DOHH2 (cell line): ENCODE measurements around the gene PPP1CC.

Experiments
- CTCF ChIP-seq: fragments of 200-600 bp; sonication (generic); IDR thresholded peaks from one replicate; pipeline ENCODE4 v1.5.1; 2014; ENCODE audit warnings: antibody characterized with exemption, mild to moderate bottlenecking, low read depth, low read length; ENCODE audit not compliant: poor library complexity, severe bottlenecking
- EZH2phosphoT487 ChIP-seq: fragments of 200-600 bp; sonication (generic); IDR thresholded peaks from 2 replicates; pipeline ENCODE4 v1.6.1; 2017; ENCODE audit warnings: borderline replicate concordance, mild to moderate bottlenecking, antibody characterized with exemption, low read length, moderate library complexity, mixed read lengths

- TF ChIP-seq CTCF = no peak
- TF ChIP-seq EZH2phosphoT487 = no peak
Measured at GRCh38 chr12:110684312-110684836, 58.3 kb downstream of the PPP1CC start.
